Kidney (tissue), 14 donors: ENCODE measurements around the gene TTBK2. TPM values are rescaled to one million over a fixed set of nuclear protein-coding genes. Genes with fewer than 3 reads are reported as not detected.

Experiments used
- DNase-seq, 5 donors: peaks; one replicate each; pipeline ENCODE4 v3.0.0-alpha.2; 2013 to 2020
- FAIRE-seq: peaks from 2 replicates; lab custom pipeline; 2012; peaks lifted over from hg19 to GRCh38; lab: Jason Lieb, UNC
- H3K27ac ChIP-seq, 2 donors: one replicate each; pipeline ENCODE4 v1.7.0; 2013; ENCODE audit warnings: low read depth in 2 of 2, low read length in 2 of 2, inconsistent platforms in 1 of 2
- H3K27me3 ChIP-seq: one replicate; pipeline ENCODE4 v1.7.1; 2013; ENCODE audit warnings: low read length, inconsistent platforms; ENCODE audit not compliant: control insufficient read depth, insufficient read depth
- H3K36me3 ChIP-seq, 3 donors: one replicate each; pipeline versions ENCODE4 v1.7.0 to v1.7.1; 2013; ENCODE audit warnings: low read length in 3 of 3, control low read depth in 1 of 3, inconsistent platforms in 1 of 3; ENCODE audit not compliant: insufficient read depth in 3 of 3, control insufficient read depth in 2 of 3
- H3K4me1 ChIP-seq, 3 donors: one replicate each; pipeline versions ENCODE4 v1.7.0 to v1.7.1; 2013; ENCODE audit warnings: low read length in 3 of 3, inconsistent platforms in 1 of 3, low read depth in 1 of 3; ENCODE audit not compliant: control insufficient read depth in 2 of 3, insufficient read depth in 2 of 3
- H3K4me3 ChIP-seq, 3 donors: one replicate each; pipeline versions ENCODE4 v1.7.0 to v1.8.1; 2013; ENCODE audit warnings: low read length in 3 of 3, control low read depth in 1 of 3, inconsistent platforms in 1 of 3
- H3K9ac ChIP-seq, 3 donors: one replicate each; pipeline versions ENCODE4 v1.7.0 to v1.7.1; 2013; ENCODE audit warnings: low read length in 3 of 3, control low read depth in 1 of 3, inconsistent platforms in 1 of 3
- H3K9me3 ChIP-seq, 3 donors: one replicate each; pipeline versions ENCODE4 v1.7.0 to v1.7.1; 2013; ENCODE audit warnings: low read length in 3 of 3, control low read depth in 1 of 3, inconsistent platforms in 1 of 3; ENCODE audit not compliant: control insufficient read depth in 2 of 3, insufficient read depth in 1 of 3
- intact Hi-C: fragments of 100-400 bp; cut with DNase I; formaldehyde crosslinking; loops from one replicate; pipeline ENCODE4 v1.11.1; 2022
- polyA plus RNA-seq: library from polyadenylated mRNA; stranded (reverse); fragments of 350-450 nt; fragmentation: Illumina TruSeq; extraction: RNeasy Lipid Tissue Mini Kit (QIAGEN cat#74804); gene quantifications from one replicate; pipeline ENCODE4 v1.2.3, GENCODE V29; 2014; ENCODE audit warnings: low read depth, low replicate concordance; ENCODE audit not compliant: insufficient read depth
- total RNA-seq: library from RNA; stranded (reverse); fragmentation: NEBNext Ultra II Directional; extraction: Animal tissue kit (Norgen Biotek cat#: 25700); gene quantifications from one replicate; pipeline ENCODE4 v1.2.1, GENCODE V29; 2021
- TF ChIP-seq, protein P1 (sequence below): IDR thresholded peaks from 3 replicates; pipeline ENCODE4 v1.5.1; 2012; ENCODE audit warnings: mild to moderate bottlenecking, moderate library complexity, borderline replicate concordance; ENCODE audit not compliant: insufficient read depth; ENCODE audit errors: extremely low read depth
- donor health status: control.
- donor health status: control.
- donor health status: control.
- donor health status: control.
- donor health status: control.
- donor health status: DM: yes; HTN: yes; CAD: no.
- donor health status: Normal renal cell carcinoma (clear cell type).

Gene TTBK2
- total and polyA plus RNA-seq, 2 donors from 2014 or later, result 1.9 to 19.1 TPM

GRCh38 chr15:42692997-42693396 lies 227.6 kb downstream of the TTBK2 start:
- Histone ChIP-seq H3K36me3 (peaks cover 0 to 2% (median 0%) of the 10 kb centered on the region in 3 donors), H3K9ac (no peak overlapping the region), H3K27ac (no peak overlapping the region), H3K4me3 (no peak overlapping the region), H3K27me3 (no peaks in the 10 kb centered on the region), H3K9me3 (no peaks in the 10 kb centered on the region), H3K4me1 (no peaks in the 10 kb centered on the region)
- TF ChIP-seq, protein P1, sequence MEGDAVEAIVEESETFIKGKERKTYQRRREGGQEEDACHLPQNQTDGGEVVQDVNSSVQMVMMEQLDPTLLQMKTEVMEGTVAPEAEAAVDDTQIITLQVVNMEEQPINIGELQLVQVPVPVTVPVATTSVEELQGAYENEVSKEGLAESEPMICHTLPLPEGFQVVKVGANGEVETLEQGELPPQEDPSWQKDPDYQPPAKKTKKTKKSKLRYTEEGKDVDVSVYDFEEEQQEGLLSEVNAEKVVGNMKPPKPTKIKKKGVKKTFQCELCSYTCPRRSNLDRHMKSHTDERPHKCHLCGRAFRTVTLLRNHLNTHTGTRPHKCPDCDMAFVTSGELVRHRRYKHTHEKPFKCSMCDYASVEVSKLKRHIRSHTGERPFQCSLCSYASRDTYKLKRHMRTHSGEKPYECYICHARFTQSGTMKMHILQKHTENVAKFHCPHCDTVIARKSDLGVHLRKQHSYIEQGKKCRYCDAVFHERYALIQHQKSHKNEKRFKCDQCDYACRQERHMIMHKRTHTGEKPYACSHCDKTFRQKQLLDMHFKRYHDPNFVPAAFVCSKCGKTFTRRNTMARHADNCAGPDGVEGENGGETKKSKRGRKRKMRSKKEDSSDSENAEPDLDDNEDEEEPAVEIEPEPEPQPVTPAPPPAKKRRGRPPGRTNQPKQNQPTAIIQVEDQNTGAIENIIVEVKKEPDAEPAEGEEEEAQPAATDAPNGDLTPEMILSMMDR, result no peak
- FAIRE-seq (no peak), DNase-seq (no peak)
- intact Hi-C loops, result no loop called here

- TF ChIP-seq, protein P1, result no peak
- Histone ChIP-seq H3K27ac (no peak overlapping the region), H3K4me3 (no peak overlapping the region), H3K36me3 (peaks cover 0 to 2% (median 0%) of the 10 kb centered on the region in 3 donors), H3K9me3 (no peaks in the 10 kb centered on the region), H3K4me1 (no peaks in the 10 kb centered on the region), H3K9ac (no peak overlapping the region), H3K27me3 (no peaks in the 10 kb centered on the region)
- intact Hi-C loops, result no loop called here
- DNase-seq, result no peak
- FAIRE-seq, result no peak
Observed at GRCh38 chr15:42692536-42692935, 228.0 kb downstream of the TTBK2 start.

DNA sequence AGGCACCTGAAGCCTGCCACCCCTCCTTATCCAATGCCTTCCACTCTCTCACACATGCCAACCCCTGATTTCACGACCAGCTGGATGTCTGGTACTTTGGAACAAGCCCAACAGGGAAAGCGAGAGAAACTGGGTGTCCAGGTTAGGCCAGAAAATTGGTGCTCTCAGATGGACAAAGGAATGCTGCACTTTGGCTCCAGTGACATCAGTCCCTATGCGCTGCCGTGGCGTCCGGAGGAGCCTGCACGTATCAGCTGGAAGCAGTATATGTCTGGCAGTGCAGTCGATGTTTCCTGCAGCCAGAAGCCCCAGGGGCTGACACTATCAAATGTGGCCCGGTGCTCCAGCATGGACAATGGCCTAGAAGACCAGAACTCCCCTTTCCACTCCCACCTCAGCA lies 228.8 kb downstream of the TTBK2 start:
- Histone ChIP-seq H3K36me3 (peaks cover 0 to 2% (median 0%) of the 10 kb centered on the region in 3 donors), H3K4me3 (no peak overlapping the region), H3K9me3 (no peaks in the 10 kb centered on the region), H3K9ac (no peak overlapping the region), H3K27me3 (no peaks in the 10 kb centered on the region), H3K27ac (no peak overlapping the region), H3K4me1 (no peaks in the 10 kb centered on the region)
- no peak for DNase-seq
- intact Hi-C loops, result no loop called here
- FAIRE-seq, result no peak
- TF ChIP-seq, protein P1, result no peak

DNA sequence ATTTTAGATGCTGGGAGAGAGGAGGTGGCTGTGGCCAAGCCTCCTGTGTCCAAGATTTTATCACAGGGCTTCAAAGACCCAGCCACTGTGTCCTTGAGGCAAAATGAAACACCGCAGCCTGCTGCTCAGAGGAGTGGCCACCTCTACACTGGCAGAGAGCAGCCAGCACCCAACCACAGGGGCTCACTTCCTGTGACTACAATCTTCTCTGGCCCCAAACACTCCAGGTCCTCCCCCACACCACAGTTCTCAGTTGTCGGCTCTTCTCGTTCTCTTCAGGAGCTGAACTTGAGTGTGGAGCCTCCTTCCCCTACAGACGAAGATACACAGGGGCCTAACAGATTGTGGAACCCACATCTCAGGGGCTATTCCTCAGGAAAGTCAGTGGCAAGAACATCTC lies 229.3 kb downstream of the TTBK2 start:
- intact Hi-C loops, result no loop called here
- H3K4me3 ChIP-seq, result no peak overlapping the region
- no peaks in the 10 kb centered on the region for H3K4me1 ChIP-seq
- H3K9me3 ChIP-seq, result no peaks in the 10 kb centered on the region
- FAIRE-seq (no peak), DNase-seq (no peak)
- no peaks in the 10 kb centered on the region for H3K27me3 ChIP-seq
- peaks cover 0 to 4% (median 0%) of the 10 kb centered on the region in 3 donors for H3K36me3 ChIP-seq
- TF ChIP-seq, protein P1, result no peak
- H3K9ac ChIP-seq, result no peak overlapping the region
- H3K27ac ChIP-seq, result no peak overlapping the region
